ENCODE measurements around the gene RBM8A.
A peak's percentile ranks its signal among the peaks of the same experiment; 100 is the strongest.

Gene RBM8A

GRCh38 chr1:145893306-145894055 lies 33.8 kb downstream of the RBM8A start:
- no peak overlapping the region for H3K4me3 ChIP-seq (ENCODE audit: low read depth, low read length)
- no peak for TF ChIP-seq CTCF (IDR thresholded peaks at IDR 0.05; ENCODE audit: low read depth, low read length)

GRCh38 chr1:145892486-145893087 lies 34.7 kb downstream of the RBM8A start:
- peak overlapping the region; percentile 23; the same call in 1 of the 2 replicates for H3K4me3 ChIP-seq (ENCODE audit: low read depth, low read length)
- TF ChIP-seq CTCF (IDR thresholded peaks at IDR 0.05; ENCODE audit: low read depth, low read length): no peak

GRCh38 chr1:145891587-145892485 lies 35.4 kb downstream of the RBM8A start:
- TF ChIP-seq CTCF (IDR thresholded peaks at IDR 0.05; ENCODE audit: low read depth, low read length): peak; percentile 96
- peak overlapping the region; percentile 23; the same call in 1 of the 2 replicates for H3K4me3 ChIP-seq (ENCODE audit: low read depth, low read length)

GRCh38 chr1:145891143-145891542 lies 36.1 kb downstream of the RBM8A start:
- no peak overlapping the region for H3K4me3 ChIP-seq (ENCODE audit: low read depth, low read length)
- TF ChIP-seq CTCF (IDR thresholded peaks at IDR 0.05; ENCODE audit: low read depth, low read length): no peak

- H3K4me3 ChIP-seq (ENCODE audit: low read depth, low read length): no peak overlapping the region
- no peak for TF ChIP-seq CTCF (IDR thresholded peaks at IDR 0.05; ENCODE audit: low read depth, low read length)
Measured at GRCh38 chr1:145889722-145890121, 37.6 kb downstream of the RBM8A start.

GRCh38 chr1:145887631-145888030 lies 39.7 kb downstream of the RBM8A start:
- H3K4me3 ChIP-seq (ENCODE audit: low read depth, low read length): no peak overlapping the region
- no peak for TF ChIP-seq CTCF (IDR thresholded peaks at IDR 0.05; ENCODE audit: low read depth, low read length)

All from WI38 (cell line).